Hepatocyte (in vitro differentiated cells): ENCODE results near the gene MIER2. TPM values are rescaled to one million over a fixed set of nuclear protein-coding genes. Genes with fewer than 3 reads are reported as not detected.
"Not testable (repeated sequence)": the region's sequence is repeated elsewhere in the genome, so short reads cannot be mapped to it uniquely, and the experiment has no call there.

ENCODE experiments used
- DNase-seq: peaks from one replicate; pipeline ENCODE4 v3.0.0-alpha.2; 2016; ENCODE audit warnings: low spot score
- H2AFZ ChIP-seq: fragments of 200-600 bp; sonication (generic); 2 replicates; pipeline ENCODE4 v1.6.0; 2016; ENCODE audit warnings: antibody characterized with exemption, mild to moderate bottlenecking
- H3K27ac ChIP-seq: fragments of 200-600 bp; sonication (generic); 2 replicates; pipeline ENCODE4 v1.5.1; 2016; ENCODE audit warnings: mild to moderate bottlenecking
- H3K27me3 ChIP-seq: fragments of 200-600 bp; sonication (generic); 2 replicates; pipeline ENCODE4 v1.6.1; 2016
- H3K36me3 ChIP-seq: fragments of 200-600 bp; sonication (generic); replicated peaks from 2 replicates; pipeline ENCODE4 v1.5.1; 2016; ENCODE audit warnings: low read depth; ENCODE audit not compliant: insufficient read depth
- H3K4me1 ChIP-seq: fragments of 200-600 bp; sonication (generic); 2 replicates; pipeline ENCODE4 v1.5.1; 2016; ENCODE audit warnings: mild to moderate bottlenecking, moderate library complexity; ENCODE audit not compliant: insufficient read depth
- H3K4me2 ChIP-seq: fragments of 200-600 bp; sonication (generic); 2 replicates; pipeline ENCODE4 v1.6.0; 2016
- H3K4me3 ChIP-seq: fragments of 200-600 bp; sonication (generic); 2 replicates; pipeline ENCODE4 v1.5.1; 2016; ENCODE audit warnings: mild to moderate bottlenecking
- H3K79me2 ChIP-seq: fragments of 200-600 bp; sonication (generic); 2 replicates; pipeline ENCODE4 v1.6.0; 2017; ENCODE audit warnings: mild to moderate bottlenecking
- H3K9me2 ChIP-seq: fragments of 200-600 bp; sonication (generic); replicated peaks from 2 replicates; pipeline ENCODE4 v1.6.0; 2017; ENCODE audit warnings: mild to moderate bottlenecking; ENCODE audit not compliant: insufficient read depth
- H3K9me3 ChIP-seq: fragments of 200-600 bp; sonication (generic); 2 replicates; pipeline ENCODE4 v1.5.1; 2016; ENCODE audit warnings: low read depth, mild to moderate bottlenecking
- H4K20me1 ChIP-seq: fragments of 200-600 bp; sonication (generic); 2 replicates; pipeline ENCODE4 v1.6.0; 2016; ENCODE audit warnings: mild to moderate bottlenecking; ENCODE audit not compliant: insufficient read depth, poor library complexity, severe bottlenecking
- CTCF ChIP-seq: fragments of 200-600 bp; sonication (generic); IDR thresholded peaks from 2 replicates; pipeline ENCODE4 v1.5.1; 2016; ENCODE audit warnings: antibody characterized with exemption, mild to moderate bottlenecking; ENCODE audit not compliant: poor library complexity
- EZH2 ChIP-seq: fragments of 200-600 bp; sonication (generic); IDR thresholded peaks from 2 replicates; pipeline ENCODE4 v1.6.1; 2016; ENCODE audit warnings: antibody characterized with exemption, mild to moderate bottlenecking, borderline replicate concordance
- EZH2phosphoT487 ChIP-seq: fragments of 200-600 bp; sonication (generic); IDR thresholded peaks from one replicate; pipeline ENCODE4 v1.6.1; 2018; ENCODE audit warnings: antibody characterized with exemption, mild to moderate bottlenecking, low read depth, moderate library complexity; ENCODE audit not compliant: unreplicated experiment, severe bottlenecking
- WGBS: methylation state at CpG from one replicate; pipeline ENCODE4 v1.1.6; 2016; ENCODE audit warnings: low lambda C conversion rate; ENCODE audit errors: missing lambda C conversion rate; 5-methylcytosine and 5-hydroxymethylcytosine counted together
- polyA plus RNA-seq: library from polyadenylated mRNA; unstranded; fragments of >200 nt; fragmentation: Nextera tagmentation; extraction: Ambion mirVana; gene quantifications from 2 replicates; pipeline ENCODE4 v1.2.1, GENCODE V29; 2016
- total RNA-seq: library from RNA; depleted of rRNA; stranded (reverse); fragments of >200 nt; gene quantifications from 2 replicates; pipeline ENCODE4 v1.2.3, GENCODE V29; 2014

Gene MIER2
- total and polyA plus RNA-seq, 2 experiments from 2014 or later, result 8.4 to 47.3 TPM

GRCh38 chr19:262125-262524 is 82.5 kb downstream of the MIER2 start:
- H3K4me2 ChIP-seq, result no peak overlapping the region
- no peak overlapping the region for H3K27ac ChIP-seq
- H4K20me1 ChIP-seq, result no peaks in the 10 kb centered on the region
- no peaks in the 10 kb centered on the region for H3K9me2 ChIP-seq
- TF ChIP-seq EZH2phosphoT487 (no peak), EZH2 (no peak), CTCF (no peak)
- no peaks in the 10 kb centered on the region for H3K9me3 ChIP-seq
- H2AFZ ChIP-seq, result no peak overlapping the region
- H3K79me2 ChIP-seq, result no peaks in the 10 kb centered on the region
- H3K4me3 ChIP-seq, result no peak overlapping the region
- WGBS, result 90% methylated on average over 1 of the region's 1 CpG
- no peaks in the 10 kb centered on the region for H3K4me1 ChIP-seq
- H3K27me3 ChIP-seq, result peaks cover 30% of the 10 kb centered on the region
- no peak for DNase-seq
- H3K36me3 ChIP-seq, result no peaks in the 10 kb centered on the region

- not testable (repeated sequence) for H3K36me3 ChIP-seq, DNase-seq, H3K27ac ChIP-seq, H3K4me3 ChIP-seq, H3K9me2 ChIP-seq, H3K27me3 ChIP-seq, H2AFZ ChIP-seq, H4K20me1 ChIP-seq, H3K4me1 ChIP-seq, H3K9me3 ChIP-seq, H3K4me2 ChIP-seq, H3K79me2 ChIP-seq
- WGBS, result 68% methylated on average over 3 of the region's 3 CpGs
Measured at GRCh38 chr19:256804-257203, 87.8 kb downstream of the MIER2 start.

Other genes with a start within 250 kb of the MIER2 start
- gene OR4F17, start 237.7 kb downstream of the MIER2 start, total RNA-seq, result not detected in 2 replicates
- not detected in 2 replicates for gene OR4F17, start 237.7 kb downstream of the MIER2 start, polyA plus RNA-seq
- 9.9 TPM in 2 replicates for gene PLPP2, start 53.4 kb downstream of the MIER2 start, total RNA-seq
- gene PLPP2, start 53.4 kb downstream of the MIER2 start, polyA plus RNA-seq, result 17.7 and 20.2 TPM in 2 replicates
- 1.9 and 3.4 TPM in 2 replicates for gene C2CD4C, start 64.4 kb upstream of the MIER2 start, total RNA-seq
- 2.7 and 4.6 TPM in 2 replicates for gene C2CD4C, start 64.4 kb upstream of the MIER2 start, polyA plus RNA-seq
- 50.3 and 50.8 TPM in 2 replicates for gene SHC2, start 116.2 kb upstream of the MIER2 start, total RNA-seq
- gene SHC2, start 116.2 kb upstream of the MIER2 start, polyA plus RNA-seq, result 111 and 127 TPM in 2 replicates
- gene MADCAM1, start 151.7 kb upstream of the MIER2 start, total RNA-seq, result 1.2 and 4.0 TPM in 2 replicates
- 1.8 and 2.9 TPM in 2 replicates for gene MADCAM1, start 151.7 kb upstream of the MIER2 start, polyA plus RNA-seq
- gene TPGS1, start 162.7 kb upstream of the MIER2 start, total RNA-seq, result 35.8 and 44.9 TPM in 2 replicates
- gene TPGS1, start 162.7 kb upstream of the MIER2 start, polyA plus RNA-seq, result 61.0 and 69.0 TPM in 2 replicates
- gene CDC34, start 187.0 kb upstream of the MIER2 start, total RNA-seq, result 89.9 and 105 TPM in 2 replicates
- 196 and 197 TPM in 2 replicates for gene CDC34, start 187.0 kb upstream of the MIER2 start, polyA plus RNA-seq
- not detected in 2 replicates for gene GZMM, start 199.3 kb upstream of the MIER2 start, total RNA-seq
- gene GZMM, start 199.3 kb upstream of the MIER2 start, polyA plus RNA-seq, result not detected in 2 replicates
- gene BSG, start 227.8 kb upstream of the MIER2 start, total RNA-seq, result 509 and 545 TPM in 2 replicates
- gene BSG, start 227.8 kb upstream of the MIER2 start, polyA plus RNA-seq, result 1,282 and 1,292 TPM in 2 replicates
- gene HCN2, start 245.1 kb upstream of the MIER2 start, total RNA-seq, result 0.30 and 0.44 TPM in 2 replicates
- gene HCN2, start 245.1 kb upstream of the MIER2 start, polyA plus RNA-seq, result 0.16 and 0.21 TPM in 2 replicates